NCI-H2196 (cell line): Measurements from ENCODE around the gene PPP2R5C.
"Not testable (repeated sequence)": the region's sequence is repeated elsewhere in the genome, so short reads cannot be mapped to it uniquely, and the experiment has no call there.

Source experiments
- DNase-seq: peaks from one replicate; lab custom pipeline; 2025; ENCODE audit not compliant: unreplicated experiment; lab: John Stamatoyannopoulos, UW

The PPP2R5C gene

GRCh38 chr14:101726954-101727302, 34.6 kb upstream of the PPP2R5C start:
- DNase-seq = no peak

GRCh38 chr14:101727611-101728366, 33.7 kb upstream of the PPP2R5C start:
- no peak for DNase-seq

- DNase-seq = no peak
Observed at GRCh38 chr14:101728367-101728742, 33.2 kb upstream of the PPP2R5C start.

GRCh38 chr14:101729382-101729781, 32.1 kb upstream of the PPP2R5C start:
- no peak for DNase-seq

- DNase-seq = not testable (repeated sequence)
Observed at GRCh38 chr14:101730157-101730556, 31.4 kb upstream of the PPP2R5C start.

GRCh38 chr14:101730626-101731186, 30.8 kb upstream of the PPP2R5C start:
- no peak for DNase-seq

- DNase-seq = peak; percentile 68
Observed at GRCh38 chr14:101731187-101732080, 30.1 kb upstream of the PPP2R5C start.

GRCh38 chr14:101732118-101732517, 29.4 kb upstream of the PPP2R5C start:
- no peak for DNase-seq

- DNase-seq = no peak
Observed at GRCh38 chr14:101733211-101733610, 28.3 kb upstream of the PPP2R5C start.

- no peak for DNase-seq
Observed at GRCh38 chr14:101734246-101734847, 27.2 kb upstream of the PPP2R5C start.

- no peak for DNase-seq
Observed at GRCh38 chr14:101735453-101735852, 26.1 kb upstream of the PPP2R5C start.

- DNase-seq = no peak
Observed at GRCh38 chr14:101736071-101736470, 25.4 kb upstream of the PPP2R5C start.

GRCh38 chr14:101736585-101736984, 24.9 kb upstream of the PPP2R5C start:
- no peak for DNase-seq

- DNase-seq = no peak
Observed at GRCh38 chr14:101737414-101738339, 23.8 kb upstream of the PPP2R5C start.

- DNase-seq = no peak
Observed at GRCh38 chr14:101738703-101739320, 22.7 kb upstream of the PPP2R5C start.

- DNase-seq = no peak
Observed at GRCh38 chr14:101739446-101740141, 21.9 kb upstream of the PPP2R5C start.

- no peak for DNase-seq
Observed at GRCh38 chr14:101740981-101741380, 20.5 kb upstream of the PPP2R5C start.

GRCh38 chr14:101743701-101744100, 17.8 kb upstream of the PPP2R5C start:
- no peak for DNase-seq

- DNase-seq = not testable (repeated sequence)
Observed at GRCh38 chr14:101744382-101744781, 17.1 kb upstream of the PPP2R5C start.
